ENCODE measurements around the gene MAGOHB.

MAGOHB gene

GRCh38 chr12:10558789-10559188 is 54.6 kb downstream of the MAGOHB start:
- DNase-seq (ENCODE audit: low read depth, low spot score): no peak
- H3K27ac ChIP-seq: no peak overlapping the region

DNA sequence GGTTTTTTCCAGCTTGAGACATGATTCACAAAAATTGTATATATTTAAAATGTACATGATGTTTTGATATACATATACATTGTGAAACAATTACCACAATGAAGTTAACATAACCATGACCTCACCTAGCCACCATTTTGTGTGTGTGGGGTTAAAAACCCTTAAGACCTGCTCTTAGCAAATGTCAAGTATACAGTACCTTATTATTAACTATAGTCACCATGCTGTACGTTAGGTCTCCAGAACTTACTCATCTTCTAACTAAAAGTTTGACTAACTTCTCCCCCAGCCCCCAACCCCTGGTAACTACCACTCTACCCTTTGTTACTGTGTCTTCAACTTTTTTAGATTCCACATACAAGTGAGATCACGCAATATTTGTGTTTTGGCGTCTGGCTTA is 55.1 kb downstream of the MAGOHB start:
- no peak overlapping the region for H3K27ac ChIP-seq
- no peak for DNase-seq (ENCODE audit: low read depth, low spot score)

GRCh38 chr12:10557766-10558165 is 55.6 kb downstream of the MAGOHB start:
- no peak overlapping the region for H3K27ac ChIP-seq
- peak; percentile 6 for DNase-seq (ENCODE audit: low read depth, low spot score)

- H3K27ac ChIP-seq: no peak overlapping the region
- DNase-seq (ENCODE audit: low read depth, low spot score): no peak
These were observed 56.1 kb downstream of the MAGOHB start for GRCh38 chr12:10557329-10557728.

DNA sequence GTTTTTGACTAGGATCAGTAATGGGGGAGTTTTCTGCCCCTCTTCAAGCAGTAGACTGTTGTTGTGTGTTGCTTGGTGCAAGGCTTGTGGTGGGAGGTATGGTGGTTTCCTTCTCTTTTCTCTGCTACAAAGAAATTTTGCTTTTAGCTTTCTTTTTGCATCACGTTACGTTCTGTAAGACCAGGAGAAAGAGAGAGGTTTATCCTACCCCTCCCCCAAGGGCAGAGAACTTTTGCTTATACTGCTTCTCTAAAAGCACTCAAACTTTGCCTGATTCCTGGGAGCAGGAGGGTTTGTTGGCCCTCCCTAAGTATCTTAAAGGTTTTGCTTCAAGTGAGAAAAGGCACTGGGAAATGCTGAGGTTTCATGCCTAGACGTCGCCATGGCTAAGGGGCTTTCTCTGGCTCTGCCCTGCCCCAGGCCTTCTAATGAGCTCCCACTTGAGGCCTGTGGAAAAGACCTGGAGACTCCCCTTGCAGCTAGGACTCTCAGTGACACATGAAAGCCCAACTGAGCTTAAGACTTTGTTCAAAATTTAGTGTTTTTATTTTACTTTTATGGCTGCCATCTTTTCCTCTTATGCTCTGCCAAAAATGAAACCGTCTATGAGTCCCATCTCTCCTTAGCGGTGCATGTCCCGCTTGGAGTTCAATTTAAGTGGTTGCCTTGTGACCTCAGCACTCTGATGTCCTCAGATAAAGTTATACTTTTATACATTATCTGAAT is 58.5 kb downstream of the MAGOHB start:
- no peak for DNase-seq (ENCODE audit: low read depth, low spot score)
- no peak overlapping the region for H3K27ac ChIP-seq

GRCh38 chr12:10554228-10554755 is 59.1 kb downstream of the MAGOHB start:
- H3K27ac ChIP-seq: no peak overlapping the region
- no peak for DNase-seq (ENCODE audit: low read depth, low spot score)

Measured in epithelial cell of prostate (primary cell).